HEK293 (cell line): ENCODE measurements around the gene PRCD.

ENCODE experiments used
- CTCF ChIA-PET: fragments of 350-600 bp; formaldehyde crosslinking; extraction: SDS; loops from one replicate; lab custom pipeline; 2021; ENCODE audit warnings: antibody characterized with exemption; lab: Yijun Ruan, JAX
- POLR2A ChIA-PET: fragments of 300-600 bp; formaldehyde crosslinking; extraction: SDS; loops from one replicate; lab custom pipeline; 2020; ENCODE audit warnings: antibody characterized with exemption, inconsistent platforms; lab: Yijun Ruan, JAX
- H3K27ac ChIP-seq: fragments of 200-500 bp; sonication (Bioruptor generic); 2 replicates; pipeline ENCODE4 v1.5.1; 2014; ENCODE audit warnings: low read depth, low read length, control low read depth, inconsistent platforms; ENCODE audit errors: extremely low read depth
- H3K36me3 ChIP-seq, 2 experiments: fragments of 200-500 bp in 1 of 2; sonication (Bioruptor generic) in 1 of 2; 1 replicate in 1 of 2; 2 replicates in 1 of 2; pipeline ENCODE4 v1.5.1; 2014 to 2017; ENCODE audit warnings: inconsistent platforms in 2 of 2, low read length in 2 of 2; ENCODE audit not compliant: control insufficient read depth in 2 of 2, insufficient read depth in 1 of 2
- H3K4me1 ChIP-seq: fragments of 200-500 bp; sonication (Bioruptor generic); 2 replicates; pipeline ENCODE4 v1.5.1; 2014; ENCODE audit warnings: mild to moderate bottlenecking, low read length, inconsistent platforms; ENCODE audit not compliant: control insufficient read depth, insufficient read depth
- H3K4me3 ChIP-seq: 2 replicates; pipeline ENCODE4 v1.5.1; 2011; ENCODE audit warnings: low read depth, mild to moderate bottlenecking, control low read depth, low read length, moderate library complexity
- H3K9me3 ChIP-seq: fragments of 200-500 bp; sonication (Bioruptor generic); 2 replicates; pipeline ENCODE4 v1.5.1; 2014; ENCODE audit warnings: low read depth, low read length, inconsistent platforms; ENCODE audit not compliant: control insufficient read depth, insufficient read depth
- BCL11A ChIP-seq: fragments of 450-650 bp; formaldehyde crosslinking; IDR thresholded peaks from 2 replicates; pipeline ENCODE4 v1.5.1; 2016; ENCODE audit warnings: low read depth, missing biosample characterization, missing genetic modification characterization
- GLIS1 ChIP-seq: fragments of 450-650 bp; formaldehyde crosslinking; IDR thresholded peaks from 2 replicates; pipeline ENCODE4 v1.5.1; 2016; ENCODE audit warnings: missing biosample characterization, missing genetic modification characterization
- KLF7 ChIP-seq: fragments of 450-650 bp; formaldehyde crosslinking; IDR thresholded peaks from 2 replicates; pipeline ENCODE4 v1.5.1; 2016; ENCODE audit warnings: missing biosample characterization, missing genetic modification characterization, borderline replicate concordance
- OSR2 ChIP-seq: fragments of 450-650 bp; formaldehyde crosslinking; IDR thresholded peaks from 2 replicates; pipeline ENCODE4 v1.5.1; 2016; ENCODE audit warnings: missing biosample characterization, missing genetic modification characterization
- PRDM2 ChIP-seq: fragments of 450-650 bp; formaldehyde crosslinking; IDR thresholded peaks from 2 replicates; pipeline ENCODE4 v1.5.1; 2016; ENCODE audit warnings: missing biosample characterization, missing genetic modification characterization, borderline replicate concordance
- SETDB1 ChIP-seq: IDR thresholded peaks from one replicate; pipeline ENCODE4 v1.6.1; 2017; ENCODE audit warnings: mild to moderate bottlenecking, low read length, moderate library complexity, mixed read lengths; ENCODE audit not compliant: insufficient read length
- SP3 ChIP-seq: fragments of 450-650 bp; formaldehyde crosslinking; IDR thresholded peaks from 2 replicates; pipeline ENCODE4 v1.5.1; 2016; ENCODE audit warnings: missing biosample characterization, missing genetic modification characterization
- ZIC2 ChIP-seq: fragments of 450-650 bp; formaldehyde crosslinking; IDR thresholded peaks from 2 replicates; pipeline ENCODE4 v1.5.1; 2016; ENCODE audit warnings: missing biosample characterization, missing genetic modification characterization
- ZNF10 ChIP-seq: fragments of 450-650 bp; formaldehyde crosslinking; IDR thresholded peaks from 2 replicates; pipeline ENCODE4 v1.5.1; 2017; ENCODE audit warnings: missing biosample characterization, missing genetic modification characterization
- ZNF138 ChIP-seq: fragments of 450-650 bp; formaldehyde crosslinking; IDR thresholded peaks from 2 replicates; pipeline ENCODE4 v1.5.1; 2016; ENCODE audit warnings: missing biosample characterization, missing genetic modification characterization, borderline replicate concordance
- ZNF23 ChIP-seq: fragments of 450-650 bp; formaldehyde crosslinking; IDR thresholded peaks from 2 replicates; pipeline ENCODE4 v1.5.1; 2016; ENCODE audit warnings: missing biosample characterization, missing genetic modification characterization, borderline replicate concordance
- ZNF266 ChIP-seq: fragments of 450-650 bp; formaldehyde crosslinking; IDR thresholded peaks from 2 replicates; pipeline ENCODE4 v1.5.1; 2016; ENCODE audit warnings: missing biosample characterization, missing genetic modification characterization, low read depth
- ZNF449 ChIP-seq: fragments of 450-650 bp; formaldehyde crosslinking; IDR thresholded peaks from 2 replicates; pipeline ENCODE4 v1.5.1; 2017; ENCODE audit warnings: missing biosample characterization, mild to moderate bottlenecking, missing genetic modification characterization, moderate library complexity
- ZNF510 ChIP-seq: fragments of 450-650 bp; formaldehyde crosslinking; IDR thresholded peaks from 2 replicates; pipeline ENCODE4 v1.5.1; 2018; ENCODE audit warnings: mild to moderate bottlenecking, missing genetic modification characterization, missing biosample characterization; ENCODE audit not compliant: insufficient replicate concordance
- ZNF529 ChIP-seq: fragments of 450-650 bp; formaldehyde crosslinking; IDR thresholded peaks from 2 replicates; pipeline ENCODE4 v1.5.1; 2017; ENCODE audit warnings: missing genetic modification characterization, missing biosample characterization; ENCODE audit not compliant: insufficient replicate concordance
- ZNF560 ChIP-seq: fragments of 450-650 bp; formaldehyde crosslinking; IDR thresholded peaks from 2 replicates; pipeline ENCODE4 v1.5.1; 2017; ENCODE audit warnings: missing biosample characterization, missing genetic modification characterization, borderline replicate concordance
- ZNF585B ChIP-seq: fragments of 450-650 bp; formaldehyde crosslinking; IDR thresholded peaks from 2 replicates; pipeline ENCODE4 v1.5.1; 2016; ENCODE audit warnings: missing biosample characterization, missing genetic modification characterization
- ZNF660 ChIP-seq: fragments of 450-650 bp; IDR thresholded peaks from 2 replicates; pipeline ENCODE4 v1.5.1; 2018; ENCODE audit warnings: missing biosample characterization, mild to moderate bottlenecking, missing genetic modification characterization
- ZNF76 ChIP-seq: fragments of 450-650 bp; formaldehyde crosslinking; IDR thresholded peaks from 2 replicates; pipeline ENCODE4; 2016; ENCODE audit warnings: low read depth, missing biosample characterization, missing genetic modification characterization, borderline replicate concordance
- TF ChIP-seq, protein P1 (sequence below): fragments of 450-650 bp; formaldehyde crosslinking; IDR thresholded peaks from 2 replicates; pipeline ENCODE4 v1.5.1; 2016; ENCODE audit warnings: missing biosample characterization, missing genetic modification characterization
- TF ChIP-seq, protein P2 (sequence below): fragments of 450-650 bp; formaldehyde crosslinking; IDR thresholded peaks from 2 replicates; pipeline ENCODE4 v1.5.1; 2016; ENCODE audit warnings: missing biosample characterization, missing genetic modification characterization, borderline replicate concordance

Gene PRCD

GRCh38 chr17:76569607-76570279 lies 29.9 kb downstream of the PRCD start:
- no peak overlapping the region for H3K4me3 ChIP-seq
- ChIA-PET CTCF (interaction anchor here (0.5 to 2.6 kb wide), 5 partner anchors 11 to 177 kb away, joined by 3 to 9 read pairs (median 4); no protein-coding TSS in a partner anchor), POLR2A (interaction anchor here (0.6 kb wide), 1 partner anchor 38 kb away, joined by 3 read pairs; no protein-coding TSS in a partner anchor)
- no peaks in the 10 kb centered on the region for H3K4me1 ChIP-seq
- no peak for TF ChIP-seq ZNF138 (tag by site-specific recombination)
- no peak for TF ChIP-seq OSR2 (tag by site-specific recombination)
- TF ChIP-seq SP3 = 0 out of 2 replicates have a peak, but pooled peaks have one; percentile 10
- TF ChIP-seq, protein P1, sequence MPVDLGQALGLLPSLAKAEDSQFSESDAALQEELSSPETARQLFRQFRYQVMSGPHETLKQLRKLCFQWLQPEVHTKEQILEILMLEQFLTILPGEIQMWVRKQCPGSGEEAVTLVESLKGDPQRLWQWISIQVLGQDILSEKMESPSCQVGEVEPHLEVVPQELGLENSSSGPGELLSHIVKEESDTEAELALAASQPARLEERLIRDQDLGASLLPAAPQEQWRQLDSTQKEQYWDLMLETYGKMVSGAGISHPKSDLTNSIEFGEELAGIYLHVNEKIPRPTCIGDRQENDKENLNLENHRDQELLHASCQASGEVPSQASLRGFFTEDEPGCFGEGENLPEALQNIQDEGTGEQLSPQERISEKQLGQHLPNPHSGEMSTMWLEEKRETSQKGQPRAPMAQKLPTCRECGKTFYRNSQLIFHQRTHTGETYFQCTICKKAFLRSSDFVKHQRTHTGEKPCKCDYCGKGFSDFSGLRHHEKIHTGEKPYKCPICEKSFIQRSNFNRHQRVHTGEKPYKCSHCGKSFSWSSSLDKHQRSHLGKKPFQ (tag by site-specific recombination) = no peak
- TF ChIP-seq PRDM2 = no peak
- TF ChIP-seq ZNF660 = no peak
- no peak for TF ChIP-seq ZNF23
- TF ChIP-seq SETDB1 = no peak
- TF ChIP-seq KLF7 (tag by site-specific recombination) = no peak
- TF ChIP-seq GLIS1 (tag by site-specific recombination) = peak; percentile 25; the same call in 1 of the 2 replicates
- TF ChIP-seq, protein P2, sequence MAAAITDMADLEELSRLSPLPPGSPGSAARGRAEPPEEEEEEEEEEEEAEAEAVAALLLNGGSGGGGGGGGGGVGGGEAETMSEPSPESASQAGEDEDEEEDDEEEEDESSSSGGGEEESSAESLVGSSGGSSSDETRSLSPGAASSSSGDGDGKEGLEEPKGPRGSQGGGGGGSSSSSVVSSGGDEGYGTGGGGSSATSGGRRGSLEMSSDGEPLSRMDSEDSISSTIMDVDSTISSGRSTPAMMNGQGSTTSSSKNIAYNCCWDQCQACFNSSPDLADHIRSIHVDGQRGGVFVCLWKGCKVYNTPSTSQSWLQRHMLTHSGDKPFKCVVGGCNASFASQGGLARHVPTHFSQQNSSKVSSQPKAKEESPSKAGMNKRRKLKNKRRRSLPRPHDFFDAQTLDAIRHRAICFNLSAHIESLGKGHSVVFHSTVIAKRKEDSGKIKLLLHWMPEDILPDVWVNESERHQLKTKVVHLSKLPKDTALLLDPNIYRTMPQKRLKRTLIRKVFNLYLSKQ (tag by site-specific recombination) = no peak
- TF ChIP-seq ZNF560 (tag by site-specific recombination) = no peak
- TF ChIP-seq ZNF266 = no peak
- TF ChIP-seq BCL11A (tag by site-specific recombination) = 0 out of 2 replicates have a peak, but pooled peaks have one; percentile 16
- peak; percentile 27; the same call in 1 of the 2 replicates for TF ChIP-seq ZIC2 (tag by site-specific recombination)
- no peak for TF ChIP-seq ZNF76 (tag by site-specific recombination)
- no peak for TF ChIP-seq ZNF510 (tag by site-specific recombination)
- no peak for TF ChIP-seq ZNF10 (tag by site-specific recombination)
- no peak for TF ChIP-seq ZNF529 (tag by site-specific recombination)
- TF ChIP-seq ZNF449 (tag by site-specific recombination) = peak; percentile 82
- TF ChIP-seq ZNF585B (tag by site-specific recombination) = no peak
- TF ChIP-seq, all 188 proteins: peak for 5
- Histone ChIP-seq H3K9me3 (no peaks in the 10 kb centered on the region), H3K36me3 (peaks cover 9 to 29% of the 10 kb centered on the region in 2 experiments), H3K27ac (no peak overlapping the region)
